RWPE2 (cell line): ENCODE data around the gene KNG1.

ENCODE experiments used
- ATAC-seq: fragments of 200-7000 bp; cut with Tn5 transposase; 3 replicates; pipeline ENCODE4 v1.9.1; 2021; ENCODE audit warnings: low read depth
- DNase-seq: peaks from one replicate; pipeline ENCODE4 v3.0.0-alpha.2; 2020; ENCODE audit warnings: low spot score
- H3K27ac ChIP-seq: fragments of 450-650 bp; 2 replicates; pipeline ENCODE4 v1.5.1; 2017; ENCODE audit warnings: mild to moderate bottlenecking; ENCODE audit not compliant: poor library complexity, severe bottlenecking
- H3K27me3 ChIP-seq: fragments of 250-450 bp; sonication (Bioruptor Pico); 2 replicates; pipeline ENCODE4 v1.5.1; 2021; ENCODE audit warnings: mild to moderate bottlenecking, moderate library complexity; ENCODE audit not compliant: insufficient read depth, poor library complexity, severe bottlenecking
- H3K36me3 ChIP-seq: fragments of 250-450 bp; sonication (Bioruptor Pico); 2 replicates; pipeline ENCODE4 v1.5.1; 2020; ENCODE audit warnings: low read depth, mild to moderate bottlenecking, moderate library complexity
- H3K4me1 ChIP-seq: fragments of 250-450 bp; sonication (Bioruptor Pico); 2 replicates; pipeline ENCODE4 v1.5.1; 2021; ENCODE audit warnings: mild to moderate bottlenecking, moderate library complexity; ENCODE audit not compliant: insufficient read depth, poor library complexity, severe bottlenecking
- H3K4me3 ChIP-seq: fragments of 250-450 bp; sonication (Bioruptor Pico); 2 replicates; pipeline ENCODE4 v1.5.1; 2021; ENCODE audit warnings: mild to moderate bottlenecking, moderate library complexity; ENCODE audit not compliant: severe bottlenecking
- H3K9me3 ChIP-seq: fragments of 250-450 bp; sonication (Bioruptor Pico); 2 replicates; pipeline ENCODE4 v1.5.1; 2021; ENCODE audit warnings: mild to moderate bottlenecking, moderate library complexity; ENCODE audit not compliant: severe bottlenecking
- TF ChIP-seq, protein P1 (sequence below): fragments of 450-650 bp; IDR thresholded peaks from one replicate; pipeline ENCODE4 v1.5.1; 2017; ENCODE audit warnings: mild to moderate bottlenecking, moderate library complexity; ENCODE audit not compliant: poor library complexity, severe bottlenecking

KNG1 gene

DNA sequence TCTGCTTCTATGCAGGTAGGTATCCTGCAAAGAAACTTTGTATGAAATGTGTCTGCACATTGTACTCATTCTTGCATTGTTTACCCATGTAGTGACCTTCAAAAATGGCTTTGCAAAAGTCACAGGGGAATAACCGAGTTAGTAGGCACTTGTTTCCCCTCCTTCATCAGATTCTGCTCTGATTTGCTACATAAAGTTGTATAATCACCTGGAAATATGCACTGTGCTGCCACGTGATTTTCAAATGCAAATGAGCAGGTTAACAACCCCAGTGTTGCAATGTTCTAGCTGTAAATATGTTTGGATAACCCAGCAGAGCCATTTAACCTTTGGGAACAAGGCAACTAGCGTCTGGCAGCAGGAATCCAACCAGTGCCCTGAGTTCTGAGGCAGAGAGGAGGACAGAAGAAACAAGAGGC is at the start of gene KNG1:
Gene KNG1 (plus strand): TSS at position 321 of the 419 bp plus-strand sequence. CDS start 184 bp downstream, outside the sequence.
- no peak within 1 kb of the TSS for H3K4me3 ChIP-seq
- DNase-seq (no peak), ATAC-seq (no peak)
- no peak within 1 kb of the TSS for H3K27ac ChIP-seq
- no peaks in the 10 kb centered on the region for H3K9me3 ChIP-seq
- no peaks in the 10 kb centered on the region for H3K27me3 ChIP-seq
- TF ChIP-seq, protein P1, sequence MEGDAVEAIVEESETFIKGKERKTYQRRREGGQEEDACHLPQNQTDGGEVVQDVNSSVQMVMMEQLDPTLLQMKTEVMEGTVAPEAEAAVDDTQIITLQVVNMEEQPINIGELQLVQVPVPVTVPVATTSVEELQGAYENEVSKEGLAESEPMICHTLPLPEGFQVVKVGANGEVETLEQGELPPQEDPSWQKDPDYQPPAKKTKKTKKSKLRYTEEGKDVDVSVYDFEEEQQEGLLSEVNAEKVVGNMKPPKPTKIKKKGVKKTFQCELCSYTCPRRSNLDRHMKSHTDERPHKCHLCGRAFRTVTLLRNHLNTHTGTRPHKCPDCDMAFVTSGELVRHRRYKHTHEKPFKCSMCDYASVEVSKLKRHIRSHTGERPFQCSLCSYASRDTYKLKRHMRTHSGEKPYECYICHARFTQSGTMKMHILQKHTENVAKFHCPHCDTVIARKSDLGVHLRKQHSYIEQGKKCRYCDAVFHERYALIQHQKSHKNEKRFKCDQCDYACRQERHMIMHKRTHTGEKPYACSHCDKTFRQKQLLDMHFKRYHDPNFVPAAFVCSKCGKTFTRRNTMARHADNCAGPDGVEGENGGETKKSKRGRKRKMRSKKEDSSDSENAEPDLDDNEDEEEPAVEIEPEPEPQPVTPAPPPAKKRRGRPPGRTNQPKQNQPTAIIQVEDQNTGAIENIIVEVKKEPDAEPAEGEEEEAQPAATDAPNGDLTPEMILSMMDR: no peak
- H3K4me1 ChIP-seq: no peaks in the 10 kb centered on the region
- no peaks in the 10 kb centered on the region for H3K36me3 ChIP-seq

DNA sequence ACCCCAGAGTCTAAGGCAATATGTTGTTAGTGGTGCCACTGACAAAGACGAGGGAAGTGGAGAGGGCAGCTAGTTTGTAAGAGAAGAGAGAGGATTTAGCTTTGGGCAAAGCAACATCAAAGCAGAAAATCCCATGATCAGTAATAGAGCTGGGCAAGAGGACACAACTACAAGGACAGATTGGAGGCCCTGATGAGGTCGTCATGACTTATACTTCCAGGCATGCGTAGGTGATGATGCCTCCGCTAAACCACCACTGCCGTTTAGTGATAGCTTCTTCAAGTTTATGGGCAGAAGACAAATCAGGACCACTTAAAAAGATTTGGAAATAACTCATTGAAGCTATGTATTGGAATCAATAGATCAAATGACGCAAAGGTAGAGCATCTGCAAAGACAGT is 48.7 kb upstream of the KNG1 start:
- H3K27me3 ChIP-seq: no peaks in the 10 kb centered on the region
- H3K36me3 ChIP-seq: no peaks in the 10 kb centered on the region
- H3K27ac ChIP-seq: no peak overlapping the region
- ATAC-seq: no peak
- H3K4me1 ChIP-seq: peaks cover 16% of the 10 kb centered on the region
- no peak overlapping the region for H3K4me3 ChIP-seq
- H3K9me3 ChIP-seq: no peaks in the 10 kb centered on the region
- TF ChIP-seq, protein P1: no peak
- no peak for DNase-seq

GRCh38 chr3:186669378-186670084 is 47.6 kb upstream of the KNG1 start:
- DNase-seq (no peak), ATAC-seq (peak; percentile 96)
- no peaks in the 10 kb centered on the region for H3K27me3 ChIP-seq
- no peak overlapping the region for H3K4me3 ChIP-seq
- H3K9me3 ChIP-seq: no peaks in the 10 kb centered on the region
- TF ChIP-seq, protein P1: no peak
- no peaks in the 10 kb centered on the region for H3K36me3 ChIP-seq
- peaks cover 16% of the 10 kb centered on the region for H3K4me1 ChIP-seq
- H3K27ac ChIP-seq: peak overlapping the region; percentile 68

- TF ChIP-seq, protein P1: no peak
- Histone ChIP-seq H3K9me3 (no peaks in the 10 kb centered on the region), H3K4me1 (peaks cover 16% of the 10 kb centered on the region), H3K4me3 (no peak overlapping the region), H3K27me3 (no peaks in the 10 kb centered on the region), H3K36me3 (no peaks in the 10 kb centered on the region), H3K27ac (peak overlapping the region; percentile 68)
- DNase-seq (no peak), ATAC-seq (peak; percentile 53; the same call in 1 of the 3 replicates)
Observed at GRCh38 chr3:186670155-186670554, 47.0 kb upstream of the KNG1 start.

- DNase-seq (no peak), ATAC-seq (no peak)
- H3K4me1 ChIP-seq: peaks cover 16% of the 10 kb centered on the region
- TF ChIP-seq, protein P1: no peak
- H3K36me3 ChIP-seq: no peaks in the 10 kb centered on the region
- H3K27me3 ChIP-seq: no peaks in the 10 kb centered on the region
- no peak overlapping the region for H3K27ac ChIP-seq
- no peaks in the 10 kb centered on the region for H3K9me3 ChIP-seq
- no peak overlapping the region for H3K4me3 ChIP-seq
Observed at GRCh38 chr3:186671051-186671450, 46.1 kb upstream of the KNG1 start.
